B cell (primary cell): ENCODE results near the gene B4GALT5. TPM values are rescaled to one million over a fixed set of nuclear protein-coding genes. Genes with fewer than 3 reads are reported as not detected.
"Not testable (repeated sequence)": the region's sequence is repeated elsewhere in the genome, so short reads cannot be mapped to it uniquely, and the experiment has no call there.

ENCODE experiments used
- ATAC-seq: fragments of 200-7000 bp; cut with Tn5 transposase; one replicate; pipeline ENCODE4 v1.10.0; 2021; ENCODE audit warnings: low read depth, mild to moderate bottlenecking, moderate number of reproducible peaks, moderate library complexity
- CTCF ChIA-PET: fragments of 350-600 bp; sonication (Branson Sonifier 250); formaldehyde crosslinking; loops from one replicate; lab custom pipeline; 2021; ENCODE audit warnings: antibody characterized with exemption, inconsistent platforms; lab: Charles Lee
- POLR2A ChIA-PET: fragments of 350-600 bp; sonication (Branson Sonifier 250); formaldehyde crosslinking; loops from one replicate; lab custom pipeline; 2021; ENCODE audit warnings: antibody characterized with exemption; lab: Charles Lee
- DNase-seq: peaks from one replicate; pipeline ENCODE4 v3.0.0; 2013
- H2AFZ ChIP-seq: 2 replicates; pipeline ENCODE4 v1.6.1; 2012; ENCODE audit warnings: mild to moderate bottlenecking, low read depth, low read length; ENCODE audit not compliant: insufficient read depth, poor library complexity, severe bottlenecking
- H3K27ac ChIP-seq, 2 donors: 1 replicate in 1 of 2; 2 replicates in 1 of 2; pipeline ENCODE4 v1.5.1; 2012 to 2013; ENCODE audit warnings: low read length in 2 of 2, mild to moderate bottlenecking in 2 of 2, moderate library complexity in 1 of 2
- H3K27me3 ChIP-seq, 4 experiments: fragments of 200-600 bp in 1 of 4; sonication (generic) in 1 of 4; replicated peaks in 1 of 4; 1 replicate in 2 of 4; 2 replicates in 2 of 4; pipeline versions ENCODE4 v1.6.1 to v1.7.0; 2013 to 2016; ENCODE audit warnings: low read length in 3 of 4, mild to moderate bottlenecking in 2 of 4, mixed read lengths in 1 of 4, moderate library complexity in 1 of 4; ENCODE audit not compliant: insufficient read depth in 4 of 4, control insufficient read depth in 3 of 4; ENCODE audit errors: control extremely low read depth in 1 of 4
- H3K36me3 ChIP-seq, 2 experiments: replicated peaks in 1 of 2; 1 replicate in 1 of 2; 2 replicates in 1 of 2; pipeline versions ENCODE4 v1.6.1 to v1.7.1; 2013; ENCODE audit warnings: low read length in 1 of 2; ENCODE audit not compliant: insufficient read depth in 2 of 2, control insufficient read depth in 1 of 2; ENCODE audit errors: control extremely low read depth in 1 of 2, extremely low read depth in 1 of 2
- H3K4me1 ChIP-seq, 2 donors: fragments of 200-600 bp in 1 of 2; sonication (generic) in 1 of 2; 1 replicate in 1 of 2; 2 replicates in 1 of 2; pipeline versions ENCODE4 v1.5.1 to v1.6.1; 2013 to 2017; ENCODE audit warnings: low read length in 2 of 2; ENCODE audit not compliant: control insufficient read depth in 2 of 2, insufficient read depth in 2 of 2
- H3K4me2 ChIP-seq: replicated peaks from 2 replicates; pipeline ENCODE3; 2012; ENCODE audit warnings: mild to moderate bottlenecking, low read depth, low read length; ENCODE audit not compliant: poor library complexity, severe bottlenecking
- H3K4me3 ChIP-seq, 5 experiments: fragments of 200-600 bp in 1 of 5; sonication (generic) in 1 of 5; 1 replicate in 3 of 5; 2 replicates in 2 of 5; pipeline versions ENCODE4 v1.5.1 to v1.7.0; 2011 to 2016; ENCODE audit warnings: low read length in 4 of 5, mild to moderate bottlenecking in 4 of 5, low read depth in 2 of 5, control low read depth in 1 of 5, moderate library complexity in 1 of 5; ENCODE audit not compliant: insufficient read depth in 1 of 5; ENCODE audit errors: control extremely low read depth in 1 of 5, extremely low read depth in 1 of 5
- H3K79me2 ChIP-seq: fragments of 200-600 bp; sonication (generic); one replicate; pipeline ENCODE4 v1.6.0; 2016; ENCODE audit warnings: low read length; ENCODE audit not compliant: control insufficient read depth, insufficient read depth
- H3K9ac ChIP-seq: fragments of 200-600 bp; sonication (generic); 2 replicates; pipeline ENCODE4 v1.6.1; 2017; ENCODE audit warnings: mild to moderate bottlenecking, low read length, moderate library complexity
- H3K9me3 ChIP-seq, 3 donors: one replicate each; pipeline versions ENCODE4 v1.6.1 to v1.7.1; 2013; ENCODE audit warnings: low read length in 2 of 3; ENCODE audit not compliant: control insufficient read depth in 2 of 3, insufficient read depth in 1 of 3; ENCODE audit errors: control extremely low read depth in 1 of 3
- H4K20me1 ChIP-seq: 2 replicates; pipeline ENCODE4 v1.6.0; 2012; ENCODE audit warnings: mild to moderate bottlenecking, low read length; ENCODE audit not compliant: insufficient read depth, control insufficient read depth, poor library complexity, severe bottlenecking
- H3K27ac Mint-ChIP-seq: one replicate; pipeline ENCODE4 v1.8.0; 2021; ENCODE audit warnings: mixed read lengths
- H3K27me3 Mint-ChIP-seq: one replicate; pipeline ENCODE4 v1.8.0; 2021; ENCODE audit warnings: mixed read lengths
- H3K4me1 Mint-ChIP-seq: one replicate; pipeline ENCODE4 v1.8.0; 2021; ENCODE audit warnings: mixed read lengths
- H3K4me3 Mint-ChIP-seq: one replicate; pipeline ENCODE4 v1.8.0; 2021; ENCODE audit warnings: mixed read lengths
- H3K9me3 Mint-ChIP-seq: one replicate; pipeline ENCODE4 v1.8.0; 2022; ENCODE audit warnings: mixed read lengths; ENCODE audit not compliant: insufficient read depth
- EZH2 ChIP-seq: IDR thresholded peaks from 2 replicates; pipeline ENCODE4 v1.6.1; 2012; ENCODE audit warnings: borderline replicate concordance, low read depth, mild to moderate bottlenecking, moderate library complexity, low read length; ENCODE audit not compliant: insufficient read depth, poor library complexity, severe bottlenecking
- WGBS: methylation state at CpG from one replicate; pipeline ENCODE4 v1.1.5; 2013; ENCODE audit warnings: missing lambda C conversion rate; ENCODE audit not compliant: insufficient coverage; 5-methylcytosine and 5-hydroxymethylcytosine counted together
- intact Hi-C: fragments of 100-400 bp; cut with micrococcal nuclease; formaldehyde crosslinking; loops from one replicate; pipeline ENCODE4 v1.10.0; 2022
- polyA plus RNA-seq: library from polyadenylated mRNA; depleted of rRNA; stranded (reverse); fragments of >200 nt; gene quantifications from 2 replicates; pipeline ENCODE4 v1.2.3, GENCODE V29; 2012
- total RNA-seq, 2 donors: library from RNA; stranded (reverse); fragments of 120-200 nt in 1 of 2; gene quantifications; 1 replicate in 1 of 2; 2 replicates in 1 of 2; pipeline versions ENCODE4 v1.2.3 to v1.2.4, GENCODE V29; 2013 to 2022
- TF ChIP-seq, protein P1 (sequence below): fragments of 200-600 bp; IDR thresholded peaks from one replicate; pipeline ENCODE4 v1.8.0; 2022; ENCODE audit warnings: antibody characterized with exemption, mild to moderate bottlenecking

Gene B4GALT5
- total and polyA plus RNA-seq, 2 donors (not counting 1 experiment from before 2014, with no cell fraction given): 3.4 to 7.3 TPM

DNA sequence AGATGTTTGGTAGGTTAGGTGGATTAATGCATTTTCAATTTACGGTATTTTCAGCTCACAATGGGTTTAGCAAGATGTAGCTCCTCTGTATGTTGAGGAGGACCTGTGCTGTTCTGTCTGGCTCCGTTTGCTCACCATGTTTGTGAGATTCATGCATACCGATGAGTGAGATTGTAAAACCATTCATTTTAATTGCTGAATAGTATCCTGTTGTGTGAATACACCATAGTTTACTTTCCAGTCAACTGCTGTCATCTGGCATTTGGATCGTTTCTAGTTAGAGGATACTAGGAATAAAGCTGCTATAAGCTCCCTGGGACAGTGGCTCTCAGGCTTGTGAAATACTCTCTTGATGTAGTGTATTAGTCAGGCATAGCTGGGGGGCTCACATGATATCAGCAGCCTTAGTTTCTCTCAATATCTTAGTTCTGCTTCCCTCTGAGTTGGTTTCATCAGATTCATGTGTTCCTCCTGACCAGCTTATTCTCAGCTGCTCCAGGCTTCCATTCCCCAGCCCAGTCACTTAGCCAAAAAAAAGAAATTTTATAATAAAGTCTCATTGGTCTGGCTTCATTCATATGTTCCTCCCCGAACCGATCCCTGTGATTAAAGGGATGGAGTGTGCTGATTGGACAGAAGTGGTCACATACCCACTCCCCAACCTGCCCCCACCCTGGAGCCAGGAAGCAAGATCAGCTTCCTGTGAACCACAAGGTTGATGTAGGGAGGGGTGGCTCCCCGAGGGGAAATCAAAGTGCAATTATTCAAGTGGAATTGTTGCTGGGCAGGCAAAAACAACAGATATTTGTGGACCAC lies 10.9 kb upstream of the B4GALT5 start:
- CTCF ChIA-PET: interaction anchor here (0.6 to 1.4 kb wide), 3 partner anchors 9 to 120 kb away, joined by 3 read pairs; no protein-coding TSS in a partner anchor
- Histone ChIP-seq H2AFZ (peak overlapping the region; percentile 1), H3K36me3 (no peaks in the 10 kb centered on the region), H3K4me2 (peak overlapping the region; percentile 15), H3K9me3 (peaks cover 0 to 5% (median 0%) of the 10 kb centered on the region in 3 donors), H3K4me3 (no peak overlapping the region), H3K27me3 (peaks cover 0 to under 1% (median 0%) of the 10 kb centered on the region in 4 experiments), H3K27ac (no peak overlapping the region), H4K20me1 (no peaks in the 10 kb centered on the region), H3K4me1 (peaks cover 7 to 11% of the 10 kb centered on the region in 2 donors), H3K79me2 (no peaks in the 10 kb centered on the region), H3K9ac (no peak overlapping the region)
- POLR2A ChIA-PET: no interaction called here
- TF ChIP-seq, protein P1, sequence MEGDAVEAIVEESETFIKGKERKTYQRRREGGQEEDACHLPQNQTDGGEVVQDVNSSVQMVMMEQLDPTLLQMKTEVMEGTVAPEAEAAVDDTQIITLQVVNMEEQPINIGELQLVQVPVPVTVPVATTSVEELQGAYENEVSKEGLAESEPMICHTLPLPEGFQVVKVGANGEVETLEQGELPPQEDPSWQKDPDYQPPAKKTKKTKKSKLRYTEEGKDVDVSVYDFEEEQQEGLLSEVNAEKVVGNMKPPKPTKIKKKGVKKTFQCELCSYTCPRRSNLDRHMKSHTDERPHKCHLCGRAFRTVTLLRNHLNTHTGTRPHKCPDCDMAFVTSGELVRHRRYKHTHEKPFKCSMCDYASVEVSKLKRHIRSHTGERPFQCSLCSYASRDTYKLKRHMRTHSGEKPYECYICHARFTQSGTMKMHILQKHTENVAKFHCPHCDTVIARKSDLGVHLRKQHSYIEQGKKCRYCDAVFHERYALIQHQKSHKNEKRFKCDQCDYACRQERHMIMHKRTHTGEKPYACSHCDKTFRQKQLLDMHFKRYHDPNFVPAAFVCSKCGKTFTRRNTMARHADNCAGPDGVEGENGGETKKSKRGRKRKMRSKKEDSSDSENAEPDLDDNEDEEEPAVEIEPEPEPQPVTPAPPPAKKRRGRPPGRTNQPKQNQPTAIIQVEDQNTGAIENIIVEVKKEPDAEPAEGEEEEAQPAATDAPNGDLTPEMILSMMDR: no peak
- no peak for TF ChIP-seq EZH2
- intact Hi-C loops: no loop called here
- ATAC-seq (peak; percentile 21), DNase-seq (peak; percentile 58)
- Mint-ChIP-seq H3K9me3 (no peaks in the 10 kb centered on the region), H3K4me1 (peaks cover 12% of the 10 kb centered on the region), H3K4me3 (no peak overlapping the region), H3K27ac (no peak overlapping the region), H3K27me3 (no peaks in the 10 kb centered on the region)
- WGBS: 94% methylated on average over 2 of the region's 7 CpGs

- H3K27me3 Mint-ChIP-seq, ATAC-seq, H3K4me2 ChIP-seq, H3K9me3 Mint-ChIP-seq, H3K27ac ChIP-seq, H3K27me3 ChIP-seq, DNase-seq, H3K9ac ChIP-seq, H4K20me1 ChIP-seq, intact Hi-C loops, H2AFZ ChIP-seq, H3K9me3 ChIP-seq, H3K4me3 ChIP-seq, H3K27ac Mint-ChIP-seq, H3K79me2 ChIP-seq, H3K4me3 Mint-ChIP-seq, H3K36me3 ChIP-seq: not testable (repeated sequence)
- POLR2A ChIA-PET: interaction anchor here (0.7 kb wide), 1 partner anchor 287 kb away, joined by 4 read pairs; no protein-coding TSS in a partner anchor
- peaks cover 12% of the 10 kb centered on the region for H3K4me1 Mint-ChIP-seq
- CTCF ChIA-PET: interaction anchor here (0.6 kb wide), 2 partner anchors 121 to 171 kb away, joined by 3 read pairs; no protein-coding TSS in a partner anchor
- 100% methylated on average over 4 of the region's 6 CpGs for WGBS
- H3K4me1 ChIP-seq: peaks cover 7 to 11% of the 10 kb centered on the region in 2 donors
Observed at GRCh38 chr20:49723758-49724157, 10.1 kb upstream of the B4GALT5 start.

DNA sequence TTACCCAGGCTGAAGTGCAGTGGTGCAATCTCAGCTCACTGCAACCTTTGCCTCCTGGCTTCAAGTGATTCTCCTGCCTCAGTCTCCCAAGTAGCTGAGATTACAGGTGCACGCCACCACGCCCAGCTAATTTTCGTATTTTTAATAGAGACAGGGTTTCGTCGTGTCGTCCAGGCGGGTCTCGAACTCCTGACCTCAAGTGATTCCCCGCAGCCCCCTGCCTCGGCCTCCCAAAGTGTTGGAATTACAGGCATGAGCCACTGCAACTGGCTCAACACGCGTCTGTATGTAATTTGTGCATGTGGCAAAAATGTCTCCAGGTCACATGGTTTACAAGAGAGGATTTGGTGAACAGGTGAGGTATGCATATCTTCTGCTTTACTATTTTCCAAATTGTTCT lies 7.6 kb upstream of the B4GALT5 start:
- H3K9ac ChIP-seq, H3K4me3 ChIP-seq, H3K27me3 ChIP-seq, H3K27me3 Mint-ChIP-seq, H3K9me3 Mint-ChIP-seq, H2AFZ ChIP-seq, H3K79me2 ChIP-seq, H3K4me3 Mint-ChIP-seq, H3K27ac Mint-ChIP-seq, ATAC-seq, H3K4me2 ChIP-seq, H3K27ac ChIP-seq, H3K9me3 ChIP-seq, intact Hi-C loops, DNase-seq, H3K36me3 ChIP-seq, H4K20me1 ChIP-seq: not testable (repeated sequence)
- peaks cover 7 to 11% of the 10 kb centered on the region in 2 donors for H3K4me1 ChIP-seq
- CTCF ChIA-PET: interaction anchor here (0.7 kb wide), 1 partner anchor 335 kb away, joined by 3 read pairs; no protein-coding TSS in a partner anchor
- peaks cover 12% of the 10 kb centered on the region for H3K4me1 Mint-ChIP-seq
- 95% methylated on average over 12 of the region's 12 CpGs for WGBS
- POLR2A ChIA-PET: interaction anchor here (0.7 kb wide), 1 partner anchor 57 kb away, joined by 8 read pairs; no protein-coding TSS in a partner anchor
